ENCODE measurements around the gene ZG16. TPM values are rescaled to one million over a fixed set of nuclear protein-coding genes. Genes with fewer than 3 reads are reported as not detected.

ZG16 gene, protein sequence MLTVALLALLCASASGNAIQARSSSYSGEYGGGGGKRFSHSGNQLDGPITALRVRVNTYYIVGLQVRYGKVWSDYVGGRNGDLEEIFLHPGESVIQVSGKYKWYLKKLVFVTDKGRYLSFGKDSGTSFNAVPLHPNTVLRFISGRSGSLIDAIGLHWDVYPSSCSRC
- total RNA-seq (2014; rRNA removed; shearing (Covaris generic)) (not detected in 2 replicates), polyA plus RNA-seq (2016; fragmentation: Nextera tagmentation; extraction: Ambion mirVana) (not detected in 2 replicates)
- long read RNA-seq: 0 reads

DNA sequence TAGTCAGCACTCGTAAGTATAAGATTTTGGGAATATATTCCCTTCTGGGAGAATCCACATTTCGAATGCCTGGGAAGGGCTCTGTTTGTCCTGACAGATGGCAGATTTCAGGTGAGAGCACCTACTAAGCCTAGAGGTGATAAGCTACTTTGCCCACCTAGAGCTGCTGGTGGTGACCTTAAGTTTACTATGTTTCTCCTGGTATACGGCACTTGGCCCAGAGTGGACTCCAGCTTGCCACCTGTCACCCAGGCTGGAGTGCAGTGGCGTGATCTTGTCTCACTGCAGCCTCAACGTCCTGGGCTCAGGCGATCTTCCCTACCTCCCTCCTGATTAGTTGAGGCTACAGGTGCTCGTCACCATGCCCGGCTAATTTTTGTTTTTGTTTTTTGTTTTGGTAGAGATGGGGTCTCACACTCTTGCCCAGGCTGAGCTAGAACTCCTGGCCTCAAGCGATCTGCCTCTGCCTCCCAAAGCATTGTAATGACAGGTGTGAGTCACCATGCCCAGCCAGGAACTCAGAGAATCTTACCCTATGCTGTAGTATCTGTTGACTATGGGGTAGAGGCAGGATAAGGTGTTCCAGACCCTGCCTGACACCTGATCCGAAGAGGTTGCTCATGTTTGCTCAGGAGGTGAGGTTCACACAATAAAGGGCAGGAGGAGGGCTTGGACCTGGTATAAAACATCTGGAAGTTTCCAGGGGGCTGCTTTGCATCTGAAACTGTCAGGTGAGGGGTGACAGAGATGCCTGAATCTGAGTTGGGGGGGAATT, at the start of gene ZG16:
Gene ZG16 (plus strand): TSS at position 681 of the 775 bp plus-strand sequence. CDS start 1,011 bp downstream, outside the sequence.
- Histone ChIP-seq H3K4me1 (ENCODE audit: insufficient read depth) (no peaks in the 10 kb centered on the region), H3K27ac (ENCODE audit: low read depth) (no peak within 1 kb of the TSS), H3K27me3 (ENCODE audit: insufficient read depth) (peaks cover 3% of the 10 kb centered on the region; the same call in 1 of the 2 replicates), H2AFZ (no peak within 1 kb of the TSS), H3K9me2 (ENCODE audit: insufficient read depth) (peaks cover 5% of the 10 kb centered on the region; the same call in 1 of the 2 replicates), H3K4me2 (no peak within 1 kb of the TSS), H3K79me2 (replicated peaks; ENCODE audit: insufficient read depth) (no peaks in the 10 kb centered on the region), H3F3A (replicated peaks; ENCODE audit: low read depth) (no peaks in the 10 kb centered on the region), H3K4me3 (no peak within 1 kb of the TSS), H3K36me3 (ENCODE audit: insufficient read depth) (no peaks in the 10 kb centered on the region), H4K20me1 (replicated peaks; ENCODE audit: insufficient read depth) (no peaks in the 10 kb centered on the region)
- Mint-ChIP-seq H3K4me1 (peaks cover 8% of the 10 kb centered on the region), H3K36me3 (ENCODE audit: low read depth) (no peaks in the 10 kb centered on the region), H3K27ac (no peak within 1 kb of the TSS), H3K4me3 (no peak within 1 kb of the TSS), H3K9me3 (no peaks in the 10 kb centered on the region; the same call in 2 of the 3 replicates), H3K27me3 (ENCODE audit: insufficient read depth, low read depth, poor library complexity) (peaks cover 12% of the 10 kb centered on the region)
- DNase-seq (ENCODE audit: low spot score) (no peak), ATAC-seq (no peak)
- TF ChIP-seq JUNB (IDR thresholded peaks at IDR 0.05; ENCODE audit: unreplicated experiment): no peak
- TF ChIP-seq, protein P1, sequence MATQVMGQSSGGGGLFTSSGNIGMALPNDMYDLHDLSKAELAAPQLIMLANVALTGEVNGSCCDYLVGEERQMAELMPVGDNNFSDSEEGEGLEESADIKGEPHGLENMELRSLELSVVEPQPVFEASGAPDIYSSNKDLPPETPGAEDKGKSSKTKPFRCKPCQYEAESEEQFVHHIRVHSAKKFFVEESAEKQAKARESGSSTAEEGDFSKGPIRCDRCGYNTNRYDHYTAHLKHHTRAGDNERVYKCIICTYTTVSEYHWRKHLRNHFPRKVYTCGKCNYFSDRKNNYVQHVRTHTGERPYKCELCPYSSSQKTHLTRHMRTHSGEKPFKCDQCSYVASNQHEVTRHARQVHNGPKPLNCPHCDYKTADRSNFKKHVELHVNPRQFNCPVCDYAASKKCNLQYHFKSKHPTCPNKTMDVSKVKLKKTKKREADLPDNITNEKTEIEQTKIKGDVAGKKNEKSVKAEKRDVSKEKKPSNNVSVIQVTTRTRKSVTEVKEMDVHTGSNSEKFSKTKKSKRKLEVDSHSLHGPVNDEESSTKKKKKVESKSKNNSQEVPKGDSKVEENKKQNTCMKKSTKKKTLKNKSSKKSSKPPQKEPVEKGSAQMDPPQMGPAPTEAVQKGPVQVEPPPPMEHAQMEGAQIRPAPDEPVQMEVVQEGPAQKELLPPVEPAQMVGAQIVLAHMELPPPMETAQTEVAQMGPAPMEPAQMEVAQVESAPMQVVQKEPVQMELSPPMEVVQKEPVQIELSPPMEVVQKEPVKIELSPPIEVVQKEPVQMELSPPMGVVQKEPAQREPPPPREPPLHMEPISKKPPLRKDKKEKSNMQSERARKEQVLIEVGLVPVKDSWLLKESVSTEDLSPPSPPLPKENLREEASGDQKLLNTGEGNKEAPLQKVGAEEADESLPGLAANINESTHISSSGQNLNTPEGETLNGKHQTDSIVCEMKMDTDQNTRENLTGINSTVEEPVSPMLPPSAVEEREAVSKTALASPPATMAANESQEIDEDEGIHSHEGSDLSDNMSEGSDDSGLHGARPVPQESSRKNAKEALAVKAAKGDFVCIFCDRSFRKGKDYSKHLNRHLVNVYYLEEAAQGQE (IDR thresholded peaks at IDR 0.05; ENCODE audit: unreplicated experiment): no peak
- TF ChIP-seq POLR2AphosphoS5 (IDR thresholded peaks at IDR 0.05; ENCODE audit: low read depth): no peak
- TF ChIP-seq ZNF331 (CRISPR knock-in tag; IDR thresholded peaks at IDR 0.05; ENCODE audit: low read depth): no peak
- TF ChIP-seq EZH2phosphoT487 (IDR thresholded peaks at IDR 0.05; ENCODE audit: unreplicated experiment): no peak
- TF ChIP-seq, protein P2, sequence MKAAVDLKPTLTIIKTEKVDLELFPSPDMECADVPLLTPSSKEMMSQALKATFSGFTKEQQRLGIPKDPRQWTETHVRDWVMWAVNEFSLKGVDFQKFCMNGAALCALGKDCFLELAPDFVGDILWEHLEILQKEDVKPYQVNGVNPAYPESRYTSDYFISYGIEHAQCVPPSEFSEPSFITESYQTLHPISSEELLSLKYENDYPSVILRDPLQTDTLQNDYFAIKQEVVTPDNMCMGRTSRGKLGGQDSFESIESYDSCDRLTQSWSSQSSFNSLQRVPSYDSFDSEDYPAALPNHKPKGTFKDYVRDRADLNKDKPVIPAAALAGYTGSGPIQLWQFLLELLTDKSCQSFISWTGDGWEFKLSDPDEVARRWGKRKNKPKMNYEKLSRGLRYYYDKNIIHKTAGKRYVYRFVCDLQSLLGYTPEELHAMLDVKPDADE (IDR thresholded peaks at IDR 0.05): no peak
- TF ChIP-seq, protein P3, sequence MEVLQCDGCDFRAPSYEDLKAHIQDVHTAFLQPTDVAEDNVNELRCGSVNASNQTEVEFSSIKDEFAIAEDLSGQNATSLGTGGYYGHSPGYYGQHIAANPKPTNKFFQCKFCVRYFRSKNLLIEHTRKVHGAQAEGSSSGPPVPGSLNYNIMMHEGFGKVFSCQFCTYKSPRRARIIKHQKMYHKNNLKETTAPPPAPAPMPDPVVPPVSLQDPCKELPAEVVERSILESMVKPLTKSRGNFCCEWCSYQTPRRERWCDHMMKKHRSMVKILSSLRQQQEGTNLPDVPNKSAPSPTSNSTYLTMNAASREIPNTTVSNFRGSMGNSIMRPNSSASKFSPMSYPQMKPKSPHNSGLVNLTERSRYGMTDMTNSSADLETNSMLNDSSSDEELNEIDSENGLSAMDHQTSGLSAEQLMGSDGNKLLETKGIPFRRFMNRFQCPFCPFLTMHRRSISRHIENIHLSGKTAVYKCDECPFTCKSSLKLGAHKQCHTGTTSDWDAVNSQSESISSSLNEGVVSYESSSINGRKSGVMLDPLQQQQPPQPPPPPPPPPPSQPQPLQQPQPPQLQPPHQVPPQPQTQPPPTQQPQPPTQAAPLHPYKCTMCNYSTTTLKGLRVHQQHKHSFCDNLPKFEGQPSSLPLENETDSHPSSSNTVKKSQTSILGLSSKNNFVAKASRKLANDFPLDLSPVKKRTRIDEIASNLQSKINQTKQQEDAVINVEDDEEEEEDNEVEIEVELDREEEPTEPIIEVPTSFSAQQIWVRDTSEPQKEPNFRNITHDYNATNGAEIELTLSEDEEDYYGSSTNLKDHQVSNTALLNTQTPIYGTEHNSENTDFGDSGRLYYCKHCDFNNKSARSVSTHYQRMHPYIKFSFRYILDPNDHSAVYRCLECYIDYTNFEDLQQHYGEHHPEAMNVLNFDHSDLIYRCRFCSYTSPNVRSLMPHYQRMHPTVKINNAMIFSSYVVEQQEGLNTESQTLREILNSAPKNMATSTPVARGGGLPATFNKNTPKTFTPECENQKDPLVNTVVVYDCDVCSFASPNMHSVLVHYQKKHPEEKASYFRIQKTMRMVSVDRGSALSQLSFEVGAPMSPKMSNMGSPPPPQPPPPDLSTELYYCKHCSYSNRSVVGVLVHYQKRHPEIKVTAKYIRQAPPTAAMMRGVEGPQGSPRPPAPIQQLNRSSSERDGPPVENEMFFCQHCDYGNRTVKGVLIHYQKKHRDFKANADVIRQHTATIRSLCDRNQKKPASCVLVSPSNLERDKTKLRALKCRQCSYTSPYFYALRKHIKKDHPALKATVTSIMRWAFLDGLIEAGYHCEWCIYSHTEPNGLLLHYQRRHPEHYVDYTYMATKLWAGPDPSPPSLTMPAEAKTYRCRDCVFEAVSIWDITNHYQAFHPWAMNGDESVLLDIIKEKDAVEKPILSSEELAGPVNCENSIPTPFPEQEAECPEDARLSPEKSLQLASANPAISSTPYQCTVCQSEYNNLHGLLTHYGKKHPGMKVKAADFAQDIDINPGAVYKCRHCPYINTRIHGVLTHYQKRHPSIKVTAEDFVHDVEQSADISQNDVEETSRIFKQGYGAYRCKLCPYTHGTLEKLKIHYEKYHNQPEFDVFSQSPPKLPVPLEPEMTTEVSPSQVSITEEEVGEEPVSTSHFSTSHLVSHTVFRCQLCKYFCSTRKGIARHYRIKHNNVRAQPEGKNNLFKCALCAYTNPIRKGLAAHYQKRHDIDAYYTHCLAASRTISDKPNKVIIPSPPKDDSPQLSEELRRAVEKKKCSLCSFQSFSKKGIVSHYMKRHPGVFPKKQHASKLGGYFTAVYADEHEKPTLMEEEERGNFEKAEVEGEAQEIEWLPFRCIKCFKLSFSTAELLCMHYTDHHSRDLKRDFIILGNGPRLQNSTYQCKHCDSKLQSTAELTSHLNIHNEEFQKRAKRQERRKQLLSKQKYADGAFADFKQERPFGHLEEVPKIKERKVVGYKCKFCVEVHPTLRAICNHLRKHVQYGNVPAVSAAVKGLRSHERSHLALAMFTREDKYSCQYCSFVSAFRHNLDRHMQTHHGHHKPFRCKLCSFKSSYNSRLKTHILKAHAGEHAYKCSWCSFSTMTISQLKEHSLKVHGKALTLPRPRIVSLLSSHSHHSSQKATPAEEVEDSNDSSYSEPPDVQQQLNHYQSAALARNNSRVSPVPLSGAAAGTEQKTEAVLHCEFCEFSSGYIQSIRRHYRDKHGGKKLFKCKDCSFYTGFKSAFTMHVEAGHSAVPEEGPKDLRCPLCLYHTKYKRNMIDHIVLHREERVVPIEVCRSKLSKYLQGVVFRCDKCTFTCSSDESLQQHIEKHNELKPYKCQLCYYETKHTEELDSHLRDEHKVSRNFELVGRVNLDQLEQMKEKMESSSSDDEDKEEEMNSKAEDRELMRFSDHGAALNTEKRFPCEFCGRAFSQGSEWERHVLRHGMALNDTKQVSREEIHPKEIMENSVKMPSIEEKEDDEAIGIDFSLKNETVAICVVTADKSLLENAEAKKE (CRISPR knock-in tag; IDR thresholded peaks at IDR 0.05): no peak
- TF ChIP-seq EZH2 (IDR thresholded peaks at IDR 0.05; ENCODE audit: low read depth, unreplicated experiment): no peak
- no peak for TF ChIP-seq CREB1 (CRISPR knock-in tag; IDR thresholded peaks at IDR 0.05; ENCODE audit: low read depth)
- no peak for TF ChIP-seq NANOG (IDR thresholded peaks at IDR 0.05; ENCODE audit: borderline replicate concordance)
- TF ChIP-seq STAT1 (IDR thresholded peaks at IDR 0.05; ENCODE audit: unreplicated experiment): no peak
- TF ChIP-seq, protein P4, sequence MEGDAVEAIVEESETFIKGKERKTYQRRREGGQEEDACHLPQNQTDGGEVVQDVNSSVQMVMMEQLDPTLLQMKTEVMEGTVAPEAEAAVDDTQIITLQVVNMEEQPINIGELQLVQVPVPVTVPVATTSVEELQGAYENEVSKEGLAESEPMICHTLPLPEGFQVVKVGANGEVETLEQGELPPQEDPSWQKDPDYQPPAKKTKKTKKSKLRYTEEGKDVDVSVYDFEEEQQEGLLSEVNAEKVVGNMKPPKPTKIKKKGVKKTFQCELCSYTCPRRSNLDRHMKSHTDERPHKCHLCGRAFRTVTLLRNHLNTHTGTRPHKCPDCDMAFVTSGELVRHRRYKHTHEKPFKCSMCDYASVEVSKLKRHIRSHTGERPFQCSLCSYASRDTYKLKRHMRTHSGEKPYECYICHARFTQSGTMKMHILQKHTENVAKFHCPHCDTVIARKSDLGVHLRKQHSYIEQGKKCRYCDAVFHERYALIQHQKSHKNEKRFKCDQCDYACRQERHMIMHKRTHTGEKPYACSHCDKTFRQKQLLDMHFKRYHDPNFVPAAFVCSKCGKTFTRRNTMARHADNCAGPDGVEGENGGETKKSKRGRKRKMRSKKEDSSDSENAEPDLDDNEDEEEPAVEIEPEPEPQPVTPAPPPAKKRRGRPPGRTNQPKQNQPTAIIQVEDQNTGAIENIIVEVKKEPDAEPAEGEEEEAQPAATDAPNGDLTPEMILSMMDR (conservative IDR thresholded peaks at IDR 0.05; ENCODE audit: low read depth in 2 of 2): no peak

All from GM23338 (cell line).